Measurements from ENCODE around the gene TMPRSS3. TPM values are rescaled to one million over a fixed set of nuclear protein-coding genes. Genes with fewer than 3 reads are reported as not detected.

TMPRSS3 gene
- total and polyA plus RNA-seq, 2 of the 13 experiments (the other 11 are each of a cell fraction or from before 2014, with no cell fraction given) = 2.8 to 16.9 TPM

DNA sequence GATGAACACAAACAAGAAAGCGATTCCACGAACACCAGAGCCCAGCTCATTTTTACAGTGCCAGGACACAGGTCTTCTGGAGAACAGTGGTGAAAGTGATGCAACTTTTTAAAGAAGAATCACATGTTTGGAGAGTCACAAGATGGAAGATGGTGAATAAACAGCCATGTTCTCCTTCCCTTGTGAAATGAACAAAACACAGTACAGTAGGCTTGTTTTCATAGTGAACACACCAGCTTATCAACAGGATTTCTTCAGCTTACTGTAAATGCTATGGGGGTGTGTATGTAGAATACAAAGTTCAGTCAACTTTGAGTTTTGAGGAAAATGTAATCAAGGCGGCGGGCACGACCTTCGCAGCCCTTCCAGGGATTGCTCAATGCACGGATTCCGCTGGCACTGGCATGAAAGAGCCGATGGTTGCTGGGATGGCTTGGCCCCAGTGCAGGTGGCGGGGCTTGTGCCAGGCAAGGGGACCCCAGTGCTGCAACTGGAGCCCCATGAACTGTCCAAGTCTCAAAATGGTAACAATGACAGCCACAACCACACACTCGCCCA, 9.7 kb downstream of the TMPRSS3 start (continued):
- TF ChIP-seq, protein P1, sequence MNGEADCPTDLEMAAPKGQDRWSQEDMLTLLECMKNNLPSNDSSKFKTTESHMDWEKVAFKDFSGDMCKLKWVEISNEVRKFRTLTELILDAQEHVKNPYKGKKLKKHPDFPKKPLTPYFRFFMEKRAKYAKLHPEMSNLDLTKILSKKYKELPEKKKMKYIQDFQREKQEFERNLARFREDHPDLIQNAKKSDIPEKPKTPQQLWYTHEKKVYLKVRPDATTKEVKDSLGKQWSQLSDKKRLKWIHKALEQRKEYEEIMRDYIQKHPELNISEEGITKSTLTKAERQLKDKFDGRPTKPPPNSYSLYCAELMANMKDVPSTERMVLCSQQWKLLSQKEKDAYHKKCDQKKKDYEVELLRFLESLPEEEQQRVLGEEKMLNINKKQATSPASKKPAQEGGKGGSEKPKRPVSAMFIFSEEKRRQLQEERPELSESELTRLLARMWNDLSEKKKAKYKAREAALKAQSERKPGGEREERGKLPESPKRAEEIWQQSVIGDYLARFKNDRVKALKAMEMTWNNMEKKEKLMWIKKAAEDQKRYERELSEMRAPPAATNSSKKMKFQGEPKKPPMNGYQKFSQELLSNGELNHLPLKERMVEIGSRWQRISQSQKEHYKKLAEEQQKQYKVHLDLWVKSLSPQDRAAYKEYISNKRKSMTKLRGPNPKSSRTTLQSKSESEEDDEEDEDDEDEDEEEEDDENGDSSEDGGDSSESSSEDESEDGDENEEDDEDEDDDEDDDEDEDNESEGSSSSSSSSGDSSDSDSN (CRISPR knock-in tag; IDR thresholded peaks at IDR 0.05) = peak; percentile 29; the same call in 1 of the 2 replicates
- TF ChIP-seq MZF1 (CRISPR knock-in tag; IDR thresholded peaks at IDR 0.05; ENCODE audit: borderline replicate concordance) (no peak), ZKSCAN5 (CRISPR knock-in tag; IDR thresholded peaks at IDR 0.05) (no peak), ZSCAN21 (CRISPR knock-in tag; IDR thresholded peaks at IDR 0.05; ENCODE audit: borderline replicate concordance) (peak; percentile 78), SOX13 (IDR thresholded peaks at IDR 0.05) (no peak), SOX13 (CRISPR knock-in tag; conservative IDR thresholded peaks at IDR 0.05 in 1 of 2, IDR thresholded peaks at IDR 0.05 in 1 of 2) (peak in 1 of 2 experiments; percentile 92; a peak in 2 of 4 replicates), ZNF383 (CRISPR knock-in tag; IDR thresholded peaks at IDR 0.05; ENCODE audit: borderline replicate concordance) (no peak), ZSCAN30 (CRISPR knock-in tag; IDR thresholded peaks at IDR 0.05) (no peak)
- TF ChIP-seq, protein P2, sequence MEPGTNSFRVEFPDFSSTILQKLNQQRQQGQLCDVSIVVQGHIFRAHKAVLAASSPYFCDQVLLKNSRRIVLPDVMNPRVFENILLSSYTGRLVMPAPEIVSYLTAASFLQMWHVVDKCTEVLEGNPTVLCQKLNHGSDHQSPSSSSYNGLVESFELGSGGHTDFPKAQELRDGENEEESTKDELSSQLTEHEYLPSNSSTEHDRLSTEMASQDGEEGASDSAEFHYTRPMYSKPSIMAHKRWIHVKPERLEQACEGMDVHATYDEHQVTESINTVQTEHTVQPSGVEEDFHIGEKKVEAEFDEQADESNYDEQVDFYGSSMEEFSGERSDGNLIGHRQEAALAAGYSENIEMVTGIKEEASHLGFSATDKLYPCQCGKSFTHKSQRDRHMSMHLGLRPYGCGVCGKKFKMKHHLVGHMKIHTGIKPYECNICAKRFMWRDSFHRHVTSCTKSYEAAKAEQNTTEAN (CRISPR knock-in tag; conservative IDR thresholded peaks at IDR 0.05) = peak; percentile 71; the same call in 1 of the 2 replicates
- TF ChIP-seq, protein P3, sequence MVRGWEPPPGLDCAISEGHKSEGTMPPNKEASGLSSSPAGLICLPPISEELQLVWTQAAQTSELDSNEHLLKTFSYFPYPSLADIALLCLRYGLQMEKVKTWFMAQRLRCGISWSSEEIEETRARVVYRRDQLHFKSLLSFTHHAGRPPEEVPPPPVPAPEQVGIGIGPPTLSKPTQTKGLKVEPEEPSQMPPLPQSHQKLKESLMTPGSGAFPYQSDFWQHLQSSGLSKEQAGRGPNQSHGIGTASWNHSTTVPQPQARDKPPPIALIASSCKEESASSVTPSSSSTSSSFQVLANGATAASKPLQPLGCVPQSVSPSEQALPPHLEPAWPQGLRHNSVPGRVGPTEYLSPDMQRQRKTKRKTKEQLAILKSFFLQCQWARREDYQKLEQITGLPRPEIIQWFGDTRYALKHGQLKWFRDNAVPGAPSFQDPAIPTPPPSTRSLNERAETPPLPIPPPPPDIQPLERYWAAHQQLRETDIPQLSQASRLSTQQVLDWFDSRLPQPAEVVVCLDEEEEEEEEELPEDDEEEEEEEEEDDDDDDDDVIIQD (CRISPR knock-in tag; IDR thresholded peaks at IDR 0.05; ENCODE audit: low read depth) = no peak
- TF ChIP-seq, protein P4, sequence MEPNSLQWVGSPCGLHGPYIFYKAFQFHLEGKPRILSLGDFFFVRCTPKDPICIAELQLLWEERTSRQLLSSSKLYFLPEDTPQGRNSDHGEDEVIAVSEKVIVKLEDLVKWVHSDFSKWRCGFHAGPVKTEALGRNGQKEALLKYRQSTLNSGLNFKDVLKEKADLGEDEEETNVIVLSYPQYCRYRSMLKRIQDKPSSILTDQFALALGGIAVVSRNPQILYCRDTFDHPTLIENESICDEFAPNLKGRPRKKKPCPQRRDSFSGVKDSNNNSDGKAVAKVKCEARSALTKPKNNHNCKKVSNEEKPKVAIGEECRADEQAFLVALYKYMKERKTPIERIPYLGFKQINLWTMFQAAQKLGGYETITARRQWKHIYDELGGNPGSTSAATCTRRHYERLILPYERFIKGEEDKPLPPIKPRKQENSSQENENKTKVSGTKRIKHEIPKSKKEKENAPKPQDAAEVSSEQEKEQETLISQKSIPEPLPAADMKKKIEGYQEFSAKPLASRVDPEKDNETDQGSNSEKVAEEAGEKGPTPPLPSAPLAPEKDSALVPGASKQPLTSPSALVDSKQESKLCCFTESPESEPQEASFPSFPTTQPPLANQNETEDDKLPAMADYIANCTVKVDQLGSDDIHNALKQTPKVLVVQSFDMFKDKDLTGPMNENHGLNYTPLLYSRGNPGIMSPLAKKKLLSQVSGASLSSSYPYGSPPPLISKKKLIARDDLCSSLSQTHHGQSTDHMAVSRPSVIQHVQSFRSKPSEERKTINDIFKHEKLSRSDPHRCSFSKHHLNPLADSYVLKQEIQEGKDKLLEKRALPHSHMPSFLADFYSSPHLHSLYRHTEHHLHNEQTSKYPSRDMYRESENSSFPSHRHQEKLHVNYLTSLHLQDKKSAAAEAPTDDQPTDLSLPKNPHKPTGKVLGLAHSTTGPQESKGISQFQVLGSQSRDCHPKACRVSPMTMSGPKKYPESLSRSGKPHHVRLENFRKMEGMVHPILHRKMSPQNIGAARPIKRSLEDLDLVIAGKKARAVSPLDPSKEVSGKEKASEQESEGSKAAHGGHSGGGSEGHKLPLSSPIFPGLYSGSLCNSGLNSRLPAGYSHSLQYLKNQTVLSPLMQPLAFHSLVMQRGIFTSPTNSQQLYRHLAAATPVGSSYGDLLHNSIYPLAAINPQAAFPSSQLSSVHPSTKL (CRISPR knock-in tag; IDR thresholded peaks at IDR 0.05) = peak; percentile 98
- TF ChIP-seq, protein P5, sequence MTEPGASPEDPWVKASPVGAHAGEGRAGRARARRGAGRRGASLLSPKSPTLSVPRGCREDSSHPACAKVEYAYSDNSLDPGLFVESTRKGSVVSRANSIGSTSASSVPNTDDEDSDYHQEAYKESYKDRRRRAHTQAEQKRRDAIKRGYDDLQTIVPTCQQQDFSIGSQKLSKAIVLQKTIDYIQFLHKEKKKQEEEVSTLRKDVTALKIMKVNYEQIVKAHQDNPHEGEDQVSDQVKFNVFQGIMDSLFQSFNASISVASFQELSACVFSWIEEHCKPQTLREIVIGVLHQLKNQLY (CRISPR knock-in tag; IDR thresholded peaks at IDR 0.05) = peak; percentile 77; the same call in 1 of the 2 replicates
- TF ChIP-seq, protein P6, sequence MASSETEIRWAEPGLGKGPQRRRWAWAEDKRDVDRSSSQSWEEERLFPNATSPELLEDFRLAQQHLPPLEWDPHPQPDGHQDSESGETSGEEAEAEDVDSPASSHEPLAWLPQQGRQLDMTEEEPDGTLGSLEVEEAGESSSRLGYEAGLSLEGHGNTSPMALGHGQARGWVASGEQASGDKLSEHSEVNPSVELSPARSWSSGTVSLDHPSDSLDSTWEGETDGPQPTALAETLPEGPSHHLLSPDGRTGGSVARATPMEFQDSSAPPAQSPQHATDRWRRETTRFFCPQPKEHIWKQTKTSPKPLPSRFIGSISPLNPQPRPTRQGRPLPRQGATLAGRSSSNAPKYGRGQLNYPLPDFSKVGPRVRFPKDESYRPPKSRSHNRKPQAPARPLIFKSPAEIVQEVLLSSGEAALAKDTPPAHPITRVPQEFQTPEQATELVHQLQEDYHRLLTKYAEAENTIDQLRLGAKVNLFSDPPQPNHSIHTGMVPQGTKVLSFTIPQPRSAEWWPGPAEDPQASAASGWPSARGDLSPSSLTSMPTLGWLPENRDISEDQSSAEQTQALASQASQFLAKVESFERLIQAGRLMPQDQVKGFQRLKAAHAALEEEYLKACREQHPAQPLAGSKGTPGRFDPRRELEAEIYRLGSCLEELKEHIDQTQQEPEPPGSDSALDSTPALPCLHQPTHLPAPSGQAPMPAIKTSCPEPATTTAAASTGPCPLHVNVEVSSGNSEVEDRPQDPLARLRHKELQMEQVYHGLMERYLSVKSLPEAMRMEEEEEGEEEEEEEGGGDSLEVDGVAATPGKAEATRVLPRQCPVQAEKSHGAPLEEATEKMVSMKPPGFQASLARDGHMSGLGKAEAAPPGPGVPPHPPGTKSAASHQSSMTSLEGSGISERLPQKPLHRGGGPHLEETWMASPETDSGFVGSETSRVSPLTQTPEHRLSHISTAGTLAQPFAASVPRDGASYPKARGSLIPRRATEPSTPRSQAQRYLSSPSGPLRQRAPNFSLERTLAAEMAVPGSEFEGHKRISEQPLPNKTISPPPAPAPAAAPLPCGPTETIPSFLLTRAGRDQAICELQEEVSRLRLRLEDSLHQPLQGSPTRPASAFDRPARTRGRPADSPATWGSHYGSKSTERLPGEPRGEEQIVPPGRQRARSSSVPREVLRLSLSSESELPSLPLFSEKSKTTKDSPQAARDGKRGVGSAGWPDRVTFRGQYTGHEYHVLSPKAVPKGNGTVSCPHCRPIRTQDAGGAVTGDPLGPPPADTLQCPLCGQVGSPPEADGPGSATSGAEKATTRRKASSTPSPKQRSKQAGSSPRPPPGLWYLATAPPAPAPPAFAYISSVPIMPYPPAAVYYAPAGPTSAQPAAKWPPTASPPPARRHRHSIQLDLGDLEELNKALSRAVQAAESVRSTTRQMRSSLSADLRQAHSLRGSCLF (CRISPR knock-in tag; IDR thresholded peaks at IDR 0.05; ENCODE audit: borderline replicate concordance) = no peak

Measured in HepG2 (cell line).